ENCODE measurements around the gene MCF2.
"Not testable (repeated sequence)": the region's sequence is repeated elsewhere in the genome, so short reads cannot be mapped to it uniquely, and the experiment has no call there.

MCF2 gene, protein sequence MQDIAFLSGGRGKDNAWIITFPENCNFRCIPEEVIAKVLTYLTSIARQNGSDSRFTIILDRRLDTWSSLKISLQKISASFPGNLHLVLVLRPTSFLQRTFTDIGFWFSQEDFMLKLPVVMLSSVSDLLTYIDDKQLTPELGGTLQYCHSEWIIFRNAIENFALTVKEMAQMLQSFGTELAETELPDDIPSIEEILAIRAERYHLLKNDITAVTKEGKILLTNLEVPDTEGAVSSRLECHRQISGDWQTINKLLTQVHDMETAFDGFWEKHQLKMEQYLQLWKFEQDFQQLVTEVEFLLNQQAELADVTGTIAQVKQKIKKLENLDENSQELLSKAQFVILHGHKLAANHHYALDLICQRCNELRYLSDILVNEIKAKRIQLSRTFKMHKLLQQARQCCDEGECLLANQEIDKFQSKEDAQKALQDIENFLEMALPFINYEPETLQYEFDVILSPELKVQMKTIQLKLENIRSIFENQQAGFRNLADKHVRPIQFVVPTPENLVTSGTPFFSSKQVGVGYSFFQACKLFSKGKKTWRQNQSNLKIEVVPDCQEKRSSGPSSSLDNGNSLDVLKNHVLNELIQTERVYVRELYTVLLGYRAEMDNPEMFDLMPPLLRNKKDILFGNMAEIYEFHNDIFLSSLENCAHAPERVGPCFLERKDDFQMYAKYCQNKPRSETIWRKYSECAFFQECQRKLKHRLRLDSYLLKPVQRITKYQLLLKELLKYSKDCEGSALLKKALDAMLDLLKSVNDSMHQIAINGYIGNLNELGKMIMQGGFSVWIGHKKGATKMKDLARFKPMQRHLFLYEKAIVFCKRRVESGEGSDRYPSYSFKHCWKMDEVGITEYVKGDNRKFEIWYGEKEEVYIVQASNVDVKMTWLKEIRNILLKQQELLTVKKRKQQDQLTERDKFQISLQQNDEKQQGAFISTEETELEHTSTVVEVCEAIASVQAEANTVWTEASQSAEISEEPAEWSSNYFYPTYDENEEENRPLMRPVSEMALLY

DNA sequence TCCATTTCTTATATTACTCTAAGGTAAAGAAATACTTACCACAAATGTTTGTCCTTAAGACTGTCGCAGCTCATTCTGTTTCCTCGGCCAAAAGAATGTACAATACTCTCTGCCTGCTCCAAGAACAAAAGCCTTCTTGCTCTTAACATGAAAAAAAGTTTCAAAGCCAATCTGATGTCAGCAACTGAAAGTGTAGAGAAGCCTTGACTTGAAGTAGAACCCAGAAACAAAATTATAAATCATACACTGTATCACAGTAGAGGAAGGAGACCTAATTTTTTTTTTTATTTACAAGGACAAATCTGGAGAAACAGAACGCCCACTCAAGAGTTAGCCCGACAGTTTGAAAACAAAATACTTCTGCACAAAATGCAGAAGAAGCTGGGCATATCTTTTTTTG lies at the start of gene MCF2:
TSS of gene MCF2 (minus strand) at position 101 of the 400 bp plus-strand sequence. CDS start 56,423 bp downstream, outside the sequence.
- DNase-seq: no peak

DNA sequence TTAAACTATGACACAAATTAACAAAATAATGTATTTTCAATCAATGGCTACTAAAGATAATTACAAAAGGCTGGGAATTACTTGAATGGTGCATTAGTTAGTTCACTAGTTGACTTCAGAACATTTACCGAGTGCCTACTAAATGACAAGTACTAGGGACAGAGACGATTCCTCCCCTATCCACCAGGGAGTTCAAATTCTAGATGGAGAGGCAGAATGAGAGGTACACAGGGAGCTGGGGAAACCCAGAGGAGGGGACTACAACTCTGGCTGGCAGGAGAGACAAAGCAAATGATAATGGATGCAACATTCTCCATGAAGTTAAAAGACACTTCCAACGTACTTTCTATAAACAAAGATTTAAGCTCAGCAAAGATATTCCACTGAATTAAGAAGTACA lies 43.1 kb upstream of the MCF2 start:
- no peak for DNase-seq

DNA sequence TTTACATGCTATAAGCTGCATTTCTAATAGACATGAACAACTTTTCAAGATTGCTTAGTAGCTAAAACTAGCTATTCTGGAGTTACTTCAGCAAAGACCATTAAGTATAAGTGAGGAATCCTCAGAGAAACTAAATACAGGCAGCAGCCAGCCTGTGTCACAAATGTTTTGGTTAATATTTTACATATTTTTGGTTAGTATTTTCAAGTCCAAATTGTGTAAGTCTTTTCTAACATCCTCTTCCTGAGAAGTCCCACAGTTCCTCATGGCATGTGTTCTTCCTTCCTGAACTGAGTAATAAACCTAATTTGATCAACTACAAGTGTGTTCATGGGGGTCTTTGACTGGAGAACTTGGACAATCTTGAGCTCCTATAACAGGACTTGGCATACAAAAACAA lies 42.4 kb upstream of the MCF2 start:
- no peak for DNase-seq

DNA sequence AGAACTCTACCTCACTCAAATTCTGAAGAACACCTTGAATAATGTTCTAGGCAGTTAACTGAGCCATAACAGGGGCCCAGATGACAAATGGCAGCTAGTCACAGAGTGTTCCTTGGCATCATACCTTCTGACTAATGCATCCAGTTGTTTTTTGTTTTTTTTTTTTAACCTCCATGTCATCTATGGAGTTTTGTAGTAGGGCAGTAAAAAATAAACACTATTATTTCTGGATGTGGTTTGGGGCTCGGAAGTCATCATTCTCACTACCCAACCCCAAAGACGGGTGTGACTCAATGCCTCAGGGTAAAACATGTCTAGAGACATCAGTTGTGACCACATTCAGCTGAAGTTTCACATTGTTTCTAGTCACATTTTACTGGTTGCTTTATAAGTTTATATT lies 31.2 kb upstream of the MCF2 start:
- no peak for DNase-seq

DNA sequence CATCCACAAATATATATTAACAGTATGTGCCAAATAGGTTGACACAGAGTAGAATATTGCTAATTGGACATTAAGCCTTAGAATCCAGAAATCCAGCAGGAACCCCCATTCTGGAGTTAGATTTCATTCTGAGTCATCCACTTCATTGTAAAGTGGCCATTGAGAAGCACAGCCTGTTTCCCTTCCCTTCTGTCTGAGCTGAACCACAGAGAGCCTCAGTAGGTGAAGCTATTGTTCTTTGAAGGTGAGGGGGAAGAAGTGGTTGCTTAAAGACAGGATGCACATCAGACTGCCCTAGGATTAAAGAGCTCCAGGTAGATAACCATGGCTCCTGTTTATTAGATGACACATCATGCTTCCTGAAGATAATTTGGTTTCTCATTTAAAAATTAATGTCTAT lies 30.6 kb upstream of the MCF2 start:
- DNase-seq: no peak

DNA sequence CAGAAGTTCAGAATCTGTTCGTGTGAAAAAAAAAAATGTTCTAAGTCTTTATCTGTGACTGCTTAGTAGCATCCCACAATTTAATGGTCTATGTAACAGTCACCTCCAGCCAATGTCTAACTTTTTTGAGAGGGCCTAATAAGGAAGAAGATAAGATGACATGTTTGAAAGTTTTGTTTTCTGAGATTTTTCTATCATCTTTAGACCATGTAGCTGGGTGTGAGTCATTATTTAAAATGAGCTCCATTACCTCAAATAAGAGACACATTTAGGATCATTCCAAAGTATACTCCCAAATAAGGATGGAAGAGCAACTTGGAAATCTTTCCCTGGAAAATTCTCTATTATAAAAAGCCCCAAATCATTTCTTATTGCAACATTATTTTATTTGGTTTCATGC lies 28.2 kb upstream of the MCF2 start:
- no peak for DNase-seq

DNA sequence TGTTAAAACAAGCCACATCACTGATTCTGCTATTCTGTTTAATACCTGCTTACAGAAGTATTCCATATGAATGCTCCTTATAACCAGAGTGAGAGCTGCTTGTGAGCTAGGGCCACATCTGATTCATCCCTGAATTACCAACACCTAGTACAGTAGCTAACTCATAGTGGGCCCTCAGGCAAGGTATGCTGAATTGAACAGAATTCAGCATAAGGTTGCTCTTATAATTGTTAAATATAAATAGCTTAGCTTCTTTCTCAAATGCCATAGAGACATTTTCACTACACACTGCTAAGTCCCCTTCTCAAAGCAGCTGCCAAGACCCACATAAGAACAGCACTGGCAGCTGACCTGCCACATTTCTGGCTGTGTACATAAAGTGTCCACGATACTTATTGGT lies 27.0 kb upstream of the MCF2 start:
- DNase-seq: no peak

DNA sequence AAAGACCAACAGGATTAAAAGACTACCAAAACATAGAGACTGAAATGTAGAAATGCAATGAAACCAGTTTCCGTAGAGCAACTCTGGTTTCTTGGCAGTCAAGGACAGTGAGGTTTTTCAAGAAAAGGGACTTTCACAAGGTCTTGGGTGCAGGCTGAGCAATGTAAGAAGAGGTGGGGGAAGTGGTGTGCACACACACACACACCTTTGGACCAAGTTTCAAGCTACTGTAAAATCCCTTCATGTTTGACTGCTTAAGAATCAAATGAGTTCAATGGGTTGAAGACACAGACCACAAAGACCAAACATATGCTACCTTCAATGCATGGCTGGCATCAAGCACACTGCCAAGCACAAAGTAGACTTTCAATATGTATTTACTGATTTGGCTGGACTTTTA lies 17.8 kb upstream of the MCF2 start:
- DNase-seq: no peak

DNA sequence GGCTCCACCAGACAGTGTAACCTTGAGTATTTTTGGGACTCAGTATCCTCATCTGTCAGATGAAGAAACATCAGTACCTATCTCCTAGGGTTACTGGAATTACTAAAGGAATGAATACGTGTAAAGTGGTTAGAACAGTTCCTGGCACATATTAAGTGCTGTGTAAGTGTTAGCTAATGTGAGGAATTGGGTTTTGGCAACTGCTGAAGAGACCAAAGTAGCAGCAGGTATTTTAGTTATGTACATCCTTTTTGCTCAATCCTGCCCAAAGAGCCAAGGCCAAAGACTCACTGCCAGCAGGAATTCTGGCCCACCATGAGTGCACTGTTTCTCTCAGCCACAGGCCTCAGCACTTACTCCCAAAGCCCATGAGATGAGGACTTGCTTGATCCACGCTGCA lies 16.7 kb upstream of the MCF2 start:
- no peak for DNase-seq

DNA sequence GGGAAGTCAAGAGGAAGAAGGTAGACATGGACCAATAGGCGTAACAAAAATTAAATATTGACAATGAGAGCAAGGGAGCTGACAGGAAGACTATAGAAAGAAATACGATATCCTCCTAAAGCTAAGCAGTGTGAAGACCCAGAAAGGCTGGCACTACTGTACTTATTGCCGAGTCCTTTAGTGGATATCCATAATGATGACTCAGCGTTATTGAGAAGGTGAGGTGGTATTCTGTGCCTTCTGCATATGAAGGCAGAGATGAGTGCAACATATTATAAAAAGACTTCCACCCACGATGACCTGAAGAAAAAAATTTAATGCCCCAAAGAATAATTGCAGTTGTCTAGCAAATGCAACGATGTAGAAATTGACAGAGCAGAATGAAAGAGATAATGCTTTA lies 13.0 kb upstream of the MCF2 start:
- no peak for DNase-seq

DNA sequence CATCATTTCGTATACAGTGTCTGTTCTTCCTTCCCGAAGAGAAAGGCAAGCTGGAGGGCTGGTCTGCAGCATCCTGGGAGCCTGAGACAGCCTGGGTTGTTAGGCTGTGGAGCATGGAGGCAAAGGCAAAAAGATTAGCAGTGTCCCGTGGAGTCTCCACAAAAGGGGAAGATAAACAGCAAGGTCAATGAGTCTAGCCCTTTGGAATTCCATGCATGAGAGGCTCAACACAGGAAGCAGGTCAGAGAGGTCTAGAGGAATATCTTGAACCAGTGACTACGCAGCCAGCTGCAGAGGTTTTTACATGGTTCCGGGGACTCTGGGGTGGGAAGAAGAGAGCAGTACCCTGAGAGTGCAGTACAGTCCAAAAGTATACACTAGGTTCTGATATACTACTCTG lies 12.2 kb upstream of the MCF2 start:
- DNase-seq: no peak

DNA sequence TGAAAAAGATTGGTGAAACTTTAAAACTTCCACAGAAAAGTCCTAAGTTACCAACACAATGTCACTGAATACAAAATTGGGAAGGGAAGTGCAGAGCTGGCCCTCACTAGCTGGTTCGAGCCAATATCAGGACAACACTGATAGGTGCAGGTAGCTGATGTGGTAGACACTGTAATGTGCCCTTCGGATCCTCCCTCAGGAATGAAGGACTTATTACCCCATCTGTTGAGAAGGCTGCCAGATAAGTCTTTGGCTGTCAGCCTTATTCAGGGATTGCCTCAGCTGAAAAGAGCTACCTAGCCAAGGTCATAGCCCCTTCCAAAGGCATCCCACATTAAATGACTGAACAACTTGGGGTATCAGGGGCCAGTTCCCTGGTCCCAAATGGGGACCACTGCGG lies 5.3 kb downstream of the MCF2 start:
- DNase-seq: no peak

DNA sequence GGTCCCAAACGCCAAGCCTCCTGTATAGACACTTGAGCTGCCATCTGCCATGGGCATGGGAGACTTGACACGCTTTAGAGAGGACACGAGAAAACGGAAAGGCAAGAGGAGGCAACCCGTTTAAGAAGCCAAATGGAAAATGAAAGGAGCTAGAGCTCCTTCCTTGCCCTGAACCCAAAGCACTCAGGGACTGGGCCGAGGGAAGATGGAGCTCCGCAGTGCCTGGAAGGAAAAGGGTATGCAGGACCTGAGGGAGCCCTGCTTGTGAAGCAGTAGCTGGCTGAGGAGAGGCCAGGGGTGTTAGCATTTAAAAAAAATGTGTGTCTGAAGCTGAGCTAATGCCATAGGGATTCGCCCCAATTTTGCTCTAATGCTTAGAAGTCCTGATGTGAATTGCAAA lies 15.1 kb downstream of the MCF2 start:
- DNase-seq: no peak

DNA sequence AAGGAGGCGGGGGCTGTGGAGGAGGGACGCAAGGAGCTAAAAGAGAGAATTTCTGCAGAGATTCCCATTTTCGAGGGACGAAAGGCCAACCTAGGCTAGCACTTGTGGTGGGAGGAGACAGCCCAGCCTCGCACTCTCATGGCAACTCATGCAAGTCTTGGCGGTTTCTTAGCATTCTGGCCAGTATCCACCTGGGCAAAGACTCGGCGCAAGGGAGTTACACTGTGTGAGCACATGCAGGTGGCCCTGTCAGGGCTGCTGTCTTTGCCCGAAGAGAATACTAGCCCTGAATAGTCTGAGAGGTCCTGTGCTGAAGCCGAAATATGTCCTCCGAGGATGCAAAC lies 15.5 kb downstream of the MCF2 start:
- DNase-seq: no peak

DNA sequence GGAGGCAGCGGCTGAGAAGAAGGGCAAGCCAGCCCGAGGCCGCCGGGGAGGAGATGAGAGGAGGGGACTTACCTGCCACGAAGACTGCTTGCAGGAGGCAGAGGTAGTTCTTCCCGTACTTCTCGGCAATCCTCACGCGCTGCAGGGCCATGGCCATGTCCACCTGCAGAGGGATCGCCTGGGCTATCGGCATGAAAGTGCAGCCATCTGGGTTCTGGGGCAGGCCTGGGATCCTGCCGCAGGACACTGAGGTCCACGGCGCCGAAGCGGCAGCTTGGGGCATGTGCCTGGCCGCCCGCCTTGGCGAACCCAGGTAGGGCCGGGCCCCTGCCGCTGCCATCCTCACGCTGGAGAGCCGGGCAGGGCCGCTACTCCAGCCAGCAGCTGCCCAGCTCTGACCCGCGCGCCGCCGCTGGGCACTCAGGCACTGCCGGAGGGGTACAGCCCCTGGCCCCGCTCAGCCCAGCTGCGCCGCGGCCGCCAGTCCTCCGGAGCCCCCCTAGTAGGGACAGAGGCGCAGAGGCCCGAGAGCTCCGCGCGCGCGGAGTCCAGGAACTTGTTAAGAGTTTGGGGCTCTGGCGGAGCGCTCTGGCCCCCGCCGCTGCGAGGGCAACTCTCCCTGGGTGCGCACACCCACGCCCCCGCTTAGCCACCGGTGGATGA lies 16.0 kb downstream of the MCF2 start:
- DNase-seq: no peak

DNA sequence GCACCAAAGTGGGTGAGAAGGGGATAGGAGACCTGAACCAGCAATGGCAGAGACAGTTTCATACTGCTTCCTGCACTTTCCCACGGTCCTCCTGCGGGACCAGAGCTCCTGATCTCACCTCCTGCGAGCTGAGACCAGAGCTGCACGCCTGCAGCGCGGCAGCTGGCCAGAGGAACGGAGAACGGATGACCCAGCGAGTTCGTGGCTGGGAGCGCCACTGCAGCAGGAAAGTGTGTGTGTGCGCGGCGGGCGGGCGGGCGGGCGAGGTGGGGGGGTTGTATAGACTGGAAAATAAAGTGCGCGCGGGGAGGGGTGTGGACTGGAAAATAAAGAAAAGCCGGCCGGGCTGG lies 16.5 kb downstream of the MCF2 start:
- no peak for DNase-seq

DNA sequence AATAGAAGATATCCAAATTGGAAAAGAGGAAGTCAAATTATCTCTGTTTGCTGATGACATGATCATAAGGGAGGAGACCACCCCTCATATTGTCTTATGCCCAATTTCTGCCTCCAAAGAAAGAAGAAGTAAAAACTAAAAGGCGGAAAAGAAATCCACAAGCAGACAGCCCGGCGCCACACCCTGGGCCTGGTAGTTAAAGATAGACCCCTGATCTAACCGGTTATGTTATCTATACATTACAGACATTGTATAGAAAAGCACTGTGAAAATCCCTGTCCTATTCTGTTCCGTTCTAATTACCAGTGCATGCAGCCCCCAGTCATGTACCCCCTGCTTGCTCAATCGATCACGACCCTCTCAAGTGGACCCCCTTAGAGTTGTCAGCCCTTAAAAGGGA lies 22.8 kb downstream of the MCF2 start:
- not testable (repeated sequence) for DNase-seq

DNA sequence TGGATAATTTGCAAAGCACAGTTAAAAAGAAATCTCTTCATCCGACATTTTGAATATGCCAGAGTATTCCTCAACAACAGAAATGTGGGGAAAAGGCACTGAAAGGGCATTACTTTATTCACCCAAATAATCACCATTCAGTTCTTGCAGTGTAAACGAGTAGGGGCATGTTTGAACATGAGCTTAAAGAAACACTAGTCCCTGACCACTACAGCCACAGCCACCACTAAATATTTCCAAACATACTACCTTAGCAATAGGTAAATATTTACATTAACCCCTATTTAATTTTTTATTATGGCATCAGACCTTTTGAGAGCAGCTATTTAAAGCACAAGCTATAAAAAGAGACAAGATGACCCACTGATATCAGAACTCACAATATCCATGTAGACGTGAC lies 27.6 kb downstream of the MCF2 start:
- no peak for DNase-seq

DNA sequence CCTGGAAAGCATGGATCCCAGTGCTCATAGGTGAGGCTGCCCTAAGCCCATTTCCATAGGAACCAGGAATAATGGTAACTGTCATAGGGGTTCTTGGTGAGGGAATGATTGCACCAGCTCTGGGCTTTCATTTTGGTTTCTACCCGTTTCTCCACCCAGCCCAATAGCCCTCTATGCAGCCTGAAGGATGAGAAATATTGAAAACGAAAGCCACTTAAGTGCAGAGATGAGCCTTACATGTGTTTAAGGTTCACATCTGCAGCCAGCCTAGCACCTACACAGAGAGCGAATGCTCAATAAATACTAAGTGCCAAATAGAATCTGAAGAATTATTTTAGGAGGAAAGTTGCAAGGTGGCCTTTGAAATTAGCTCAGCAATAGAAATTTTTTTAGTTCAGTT lies 60.4 kb downstream of the MCF2 start:
- no peak for DNase-seq

DNA sequence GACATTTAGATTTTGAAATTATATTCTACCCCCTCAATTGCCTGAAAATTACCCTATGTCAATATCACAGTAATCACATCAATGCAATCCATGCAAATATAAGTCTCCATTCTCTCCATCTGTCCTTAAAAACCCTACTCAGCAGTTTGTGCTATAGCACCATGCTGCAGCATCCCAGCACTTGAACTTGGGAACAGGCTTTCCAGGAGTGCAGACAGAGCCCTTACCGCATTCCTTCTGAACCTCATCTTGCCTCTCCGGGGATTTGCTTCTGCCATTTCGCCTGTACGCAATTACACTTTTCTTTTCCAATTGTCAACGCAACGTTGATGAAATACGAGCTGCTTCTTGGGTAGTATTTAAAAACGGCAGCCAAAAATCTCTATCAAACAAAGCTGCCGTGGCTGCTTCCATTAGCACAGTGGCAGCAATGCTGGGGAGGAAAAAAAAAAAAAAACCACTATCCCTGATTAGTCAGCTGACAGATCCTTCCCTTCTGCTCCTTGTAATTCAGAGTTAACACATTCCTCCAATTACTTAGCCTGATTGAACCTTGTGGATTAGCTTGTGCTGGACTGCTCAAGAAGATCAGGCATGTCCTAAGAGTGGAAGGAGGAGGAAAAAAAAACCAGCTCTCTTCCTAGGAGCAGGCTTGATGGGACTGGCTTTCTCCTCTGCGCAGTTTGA lies 65.6 kb downstream of the MCF2 start:
- DNase-seq: no peak

DNA sequence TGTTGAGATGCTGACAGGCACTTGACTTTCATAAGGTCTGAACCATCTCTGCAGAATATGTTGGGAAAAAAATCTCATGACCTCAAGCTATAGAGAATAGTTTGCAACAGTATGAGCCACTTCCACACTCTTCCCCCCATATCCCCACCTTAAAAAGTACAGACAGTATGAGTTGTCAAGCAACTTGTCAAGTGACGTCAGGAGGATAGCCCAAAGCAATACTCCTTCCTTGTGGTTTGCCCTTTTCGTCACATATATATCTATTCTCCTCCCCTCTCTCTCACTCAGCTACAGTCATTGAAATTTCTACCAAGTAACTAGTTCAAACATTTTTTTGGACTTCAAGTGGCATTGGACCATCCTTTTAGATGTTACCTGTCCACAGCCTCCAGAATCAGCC lies 67.7 kb downstream of the MCF2 start:
- DNase-seq: no peak

DNA sequence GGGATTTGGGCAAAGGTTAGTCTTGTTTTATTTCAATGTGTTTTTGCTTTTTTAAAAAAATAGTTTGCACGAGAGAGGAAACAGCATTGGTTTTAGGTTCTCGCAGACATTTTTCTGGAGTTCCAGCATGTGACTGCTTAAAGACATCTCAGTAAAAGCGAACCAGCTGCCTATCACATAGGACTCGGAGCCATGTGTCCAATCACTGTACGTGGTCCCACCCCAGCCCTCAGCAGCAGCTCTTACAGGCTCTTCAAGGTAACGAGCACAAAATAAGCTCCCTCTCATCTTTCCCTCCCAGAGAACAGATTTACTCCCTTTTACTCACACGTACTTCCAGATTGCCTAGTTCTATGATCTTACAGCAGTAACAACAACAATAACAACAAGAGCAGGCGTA lies 68.7 kb downstream of the MCF2 start:
- DNase-seq: no peak

DNA sequence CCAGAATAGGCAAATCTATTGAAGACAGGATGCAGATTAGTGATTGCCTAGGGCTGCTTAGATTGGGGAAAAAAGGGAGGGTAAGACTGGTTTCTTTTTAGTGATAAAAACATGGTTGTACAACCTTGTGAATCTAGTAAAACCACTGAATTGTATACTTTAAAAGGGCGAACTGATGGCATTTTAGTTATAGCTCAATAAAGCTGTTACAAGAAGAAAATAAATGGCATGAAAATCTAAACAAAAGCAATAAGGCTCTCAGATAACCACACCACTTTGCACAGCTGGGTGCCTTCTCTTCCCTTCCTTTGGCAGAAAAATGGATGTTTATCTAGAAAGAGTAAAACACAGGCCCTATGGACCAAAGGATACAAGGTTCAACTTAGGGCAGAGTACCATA lies 107.9 kb downstream of the MCF2 start:
- no peak for DNase-seq

All from GOT3 (cell line).